CD4-positive, alpha-beta T cell treated with Interleukin-4 for 1 hour (primary cell): ENCODE measurements around the gene C17orf100.

Experiments used
- DNase-seq, 2 donors: peaks; one replicate each; pipeline ENCODE4 v3.0.0-alpha.2; 2020 to 2022

The C17orf100 gene

DNA sequence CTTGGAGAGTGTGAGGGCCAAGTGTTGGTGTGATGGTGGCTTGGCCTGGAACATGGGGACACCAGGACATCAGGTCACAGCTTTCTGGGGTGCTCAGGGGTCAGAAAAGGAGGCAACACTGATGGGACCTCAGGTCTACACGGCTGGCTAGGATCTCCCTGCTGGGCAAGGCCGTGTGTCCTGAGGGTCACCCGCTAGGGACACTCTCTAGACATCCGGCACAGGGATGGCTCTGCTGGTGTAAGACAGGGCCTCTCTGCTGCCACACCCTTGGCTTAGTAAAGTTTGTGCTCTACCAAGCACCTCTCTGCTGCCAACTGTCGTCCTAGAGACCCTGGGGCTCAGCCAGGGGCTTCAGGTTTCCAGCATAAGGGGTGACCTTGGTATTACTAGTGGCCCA is 45.3 kb downstream of the C17orf100 start:
- no peak for DNase-seq

DNA sequence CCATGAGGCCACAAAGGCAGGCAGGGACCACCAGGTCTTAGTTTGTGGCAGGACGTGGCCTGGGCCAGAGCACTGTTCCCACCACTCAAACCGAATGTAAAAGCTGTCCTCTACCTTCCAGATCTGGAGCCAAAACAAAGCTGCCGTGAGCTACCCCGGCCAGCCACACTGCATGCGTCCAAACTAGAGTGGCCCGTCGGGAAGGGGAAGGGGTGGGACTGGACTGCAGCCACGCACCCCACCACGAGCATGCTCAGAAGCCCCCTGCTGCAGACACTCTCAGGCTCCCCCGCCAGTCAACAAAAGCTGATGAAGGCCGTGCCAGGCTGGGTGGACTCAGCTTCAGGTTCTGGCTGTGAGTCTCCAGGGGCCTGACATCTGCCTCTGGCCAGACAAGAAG is 46.4 kb downstream of the C17orf100 start:
- no peak for DNase-seq

DNA sequence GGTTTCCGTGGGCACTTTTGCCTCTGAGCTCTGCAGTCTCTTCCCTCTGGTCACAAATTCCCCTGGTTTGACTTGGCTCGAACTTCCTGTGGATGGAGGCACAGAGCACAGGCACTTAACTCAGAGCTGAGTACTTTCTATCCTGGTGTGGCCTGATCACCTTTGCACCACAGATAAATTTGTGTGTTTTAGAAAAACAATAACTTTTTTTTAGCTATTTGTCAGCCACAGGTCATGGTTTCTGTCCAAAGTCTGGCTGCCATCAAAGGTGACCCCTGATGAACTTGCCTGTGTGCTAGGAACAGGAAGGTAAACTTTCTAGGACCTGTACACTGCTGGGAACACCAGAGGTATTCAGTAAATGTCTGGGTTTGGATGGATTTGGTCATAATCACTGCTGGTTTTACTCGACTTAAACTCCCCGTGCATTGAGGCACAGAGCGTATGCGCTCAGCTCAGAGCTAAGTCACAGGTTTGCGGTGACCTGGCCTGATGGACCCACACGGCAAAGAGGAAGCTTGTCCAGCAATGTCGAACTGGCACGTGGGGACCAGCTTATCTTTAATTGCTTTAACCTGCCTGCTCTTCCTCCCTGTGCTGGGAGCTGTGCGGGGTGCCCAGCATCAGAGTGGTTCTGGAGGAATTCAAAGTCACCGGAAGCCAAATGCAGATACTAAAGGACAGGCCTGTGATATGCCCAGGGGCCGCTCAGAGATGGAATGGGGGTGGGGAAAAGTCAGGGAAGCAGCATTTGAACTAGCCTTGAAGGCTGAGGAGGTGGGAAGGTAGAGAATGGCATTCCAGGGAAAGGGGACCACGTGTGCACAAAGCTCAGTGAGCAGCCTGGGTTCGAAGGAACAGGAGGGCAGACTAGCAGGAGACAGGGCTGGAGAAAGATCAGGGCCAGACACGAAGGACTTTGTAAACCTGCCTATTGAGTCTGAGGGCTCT is 48.7 kb downstream of the C17orf100 start:
- no peak for DNase-seq

DNA sequence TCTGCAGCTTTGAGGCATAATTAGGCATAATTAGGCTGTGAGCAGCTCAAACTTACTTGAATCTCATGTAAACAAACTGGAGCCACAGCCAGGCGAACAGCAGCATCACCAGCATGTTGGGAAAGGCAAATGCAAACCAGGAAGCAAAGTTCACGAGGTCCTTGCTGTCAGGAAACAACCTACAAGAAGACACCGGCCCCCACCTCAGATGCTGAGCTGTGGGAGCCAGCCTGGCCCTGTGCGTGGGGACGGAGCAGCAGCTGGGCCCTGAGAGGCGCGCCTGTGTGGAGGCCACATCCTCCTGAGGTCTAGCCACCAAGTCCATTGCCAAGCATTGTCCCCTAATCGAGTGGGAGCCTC is 49.4 kb downstream of the C17orf100 start:
- no peak for DNase-seq

DNA sequence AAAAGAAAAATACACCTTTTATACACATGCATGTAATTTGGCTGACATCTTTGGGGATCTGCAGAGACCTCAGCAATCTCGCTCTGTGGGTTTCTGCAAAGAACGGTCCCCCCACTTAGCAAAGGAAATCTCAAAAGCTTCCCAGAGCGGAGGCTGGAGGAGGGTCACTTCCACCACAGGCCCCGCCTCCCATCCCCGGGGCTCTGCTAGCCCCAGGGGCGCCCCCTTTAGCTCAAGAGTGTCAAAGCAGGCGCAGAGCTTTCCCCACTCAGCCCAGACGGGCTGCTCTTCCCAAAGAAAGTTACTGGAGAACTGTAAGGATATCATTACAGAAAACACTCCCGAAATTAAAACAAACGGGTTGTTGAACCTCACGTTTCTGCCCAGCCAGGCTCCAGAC is 50.2 kb downstream of the C17orf100 start:
- DNase-seq, result peak; percentile 19 to 23

DNA sequence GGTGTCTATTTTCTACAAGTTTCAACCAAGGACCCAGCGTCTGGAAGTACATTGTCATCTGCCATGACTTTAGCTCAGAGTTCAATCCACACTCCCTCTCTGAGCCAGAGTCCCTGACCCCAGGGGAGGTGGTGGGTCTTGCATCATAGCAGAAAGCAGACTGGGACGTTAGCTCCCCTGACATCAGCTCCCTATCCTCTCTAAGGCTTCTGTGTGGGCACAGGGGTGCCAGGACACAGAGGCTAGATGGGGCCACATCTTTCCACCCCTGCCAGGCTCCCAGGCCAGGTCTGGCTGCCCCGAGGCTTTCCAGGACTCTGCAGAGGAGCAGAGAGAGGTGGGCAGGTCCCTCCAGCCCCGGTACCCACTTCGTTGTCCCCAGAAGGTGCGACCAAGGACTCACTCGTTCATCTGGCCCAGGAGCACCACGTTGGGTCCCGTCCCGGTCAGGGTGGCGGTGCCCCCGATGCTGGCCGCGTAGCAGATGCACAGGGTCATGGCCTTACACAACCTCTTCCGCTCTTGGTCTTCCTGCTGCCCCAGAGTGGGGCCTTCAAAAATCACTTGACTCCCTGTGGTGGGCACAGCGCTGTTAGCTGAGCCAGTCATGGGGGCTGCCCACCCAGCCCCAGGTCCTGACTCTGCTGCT is 51.1 kb downstream of the C17orf100 start:
- DNase-seq, result no peak
